NOMO-1 treated with DMSO at 0.1 percent for 48 hours (cell line): ENCODE data around the gene MAST4.
"Not testable (repeated sequence)": the region's sequence is repeated elsewhere in the genome, so short reads cannot be mapped to it uniquely, and the experiment has no call there.

Experiments used
- DNase-seq: peaks from one replicate; lab custom pipeline; 2025; ENCODE audit not compliant: unreplicated experiment; lab: John Stamatoyannopoulos, UW

The MAST4 gene

GRCh38 chr5:66805514-66806430 lies 209.6 kb downstream of the MAST4 start:
- peak; percentile 68 for DNase-seq

GRCh38 chr5:66807743-66808142 lies 211.6 kb downstream of the MAST4 start:
- DNase-seq, result no peak

GRCh38 chr5:66808663-66809062 lies 212.5 kb downstream of the MAST4 start:
- no peak for DNase-seq

- no peak for DNase-seq
Measured at GRCh38 chr5:66810151-66810550, 214.0 kb downstream of the MAST4 start.

- peak; percentile 59 for DNase-seq
Measured at GRCh38 chr5:66810848-66811261, 214.7 kb downstream of the MAST4 start.

- DNase-seq, result no peak
Measured at GRCh38 chr5:66812291-66812690, 216.1 kb downstream of the MAST4 start.

GRCh38 chr5:66813306-66813705 lies 217.1 kb downstream of the MAST4 start:
- no peak for DNase-seq

- peak; percentile 26 for DNase-seq
Measured at GRCh38 chr5:66814146-66814991, 218.2 kb downstream of the MAST4 start.

GRCh38 chr5:66818304-66818934 lies 222.2 kb downstream of the MAST4 start:
- no peak for DNase-seq

GRCh38 chr5:66818935-66819328 lies 222.7 kb downstream of the MAST4 start:
- no peak for DNase-seq

- no peak for DNase-seq
Measured at GRCh38 chr5:66820630-66821207, 224.5 kb downstream of the MAST4 start.

- no peak for DNase-seq
Measured at GRCh38 chr5:66821688-66822429, 225.7 kb downstream of the MAST4 start.

- DNase-seq, result not testable (repeated sequence)
Measured at GRCh38 chr5:66822906-66823305, 226.7 kb downstream of the MAST4 start.

- no peak for DNase-seq
Measured at GRCh38 chr5:66824476-66824875, 228.3 kb downstream of the MAST4 start.

GRCh38 chr5:66826263-66826662 lies 230.1 kb downstream of the MAST4 start:
- DNase-seq, result no peak

- DNase-seq, result no peak
Measured at GRCh38 chr5:66826696-66827095, 230.5 kb downstream of the MAST4 start.

- DNase-seq, result no peak
Measured at GRCh38 chr5:66828046-66828547, 231.9 kb downstream of the MAST4 start.

GRCh38 chr5:66828548-66829357 lies 232.6 kb downstream of the MAST4 start:
- DNase-seq, result no peak

- DNase-seq, result no peak
Measured at GRCh38 chr5:66829358-66829674, 233.1 kb downstream of the MAST4 start.
